Fibroblast of lung (primary cell): ENCODE data around the gene MYO1D.
"Not testable (repeated sequence)": the region's sequence is repeated elsewhere in the genome, so short reads cannot be mapped to it uniquely, and the experiment has no call there.

Source experiments
- EZH2 ChIP-seq: IDR thresholded peaks from 2 replicates; pipeline ENCODE4 v1.5.1; 2012; ENCODE audit warnings: low read length, control low read depth, mild to moderate bottlenecking; ENCODE audit errors: missing control alignments
- TF ChIP-seq, protein P1 (sequence below), 2 donors: IDR thresholded peaks in 1 of 2; conservative IDR thresholded peaks in 1 of 2; 1 replicate in 1 of 2; 2 replicates in 1 of 2; pipeline ENCODE4 v1.5.1; 2011 to 2012; ENCODE audit warnings: low read length in 2 of 2, control low read depth in 1 of 2, inconsistent platforms in 1 of 2, low read depth in 1 of 2, mild to moderate bottlenecking in 1 of 2

DNA sequence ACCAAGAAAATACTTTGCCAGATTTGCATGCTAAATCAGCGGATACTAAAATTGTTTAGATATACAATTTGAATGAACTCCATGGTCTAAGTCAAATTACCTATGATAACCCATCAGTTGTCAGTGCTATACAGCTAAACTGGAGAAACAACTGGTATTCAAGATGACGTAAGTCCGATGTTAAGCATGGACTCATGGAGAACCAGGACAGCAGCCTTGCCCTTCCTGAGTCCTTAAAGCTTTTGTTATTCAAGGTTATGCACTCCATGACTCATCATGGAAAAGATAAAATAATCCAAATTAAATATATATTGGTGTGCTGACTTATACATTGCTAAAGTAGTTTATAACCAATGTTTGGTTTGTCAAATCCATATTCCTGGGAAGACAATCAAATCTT, 47.0 kb upstream of the MYO1D start:
- TF ChIP-seq EZH2 = not testable (repeated sequence)
- TF ChIP-seq, protein P1, sequence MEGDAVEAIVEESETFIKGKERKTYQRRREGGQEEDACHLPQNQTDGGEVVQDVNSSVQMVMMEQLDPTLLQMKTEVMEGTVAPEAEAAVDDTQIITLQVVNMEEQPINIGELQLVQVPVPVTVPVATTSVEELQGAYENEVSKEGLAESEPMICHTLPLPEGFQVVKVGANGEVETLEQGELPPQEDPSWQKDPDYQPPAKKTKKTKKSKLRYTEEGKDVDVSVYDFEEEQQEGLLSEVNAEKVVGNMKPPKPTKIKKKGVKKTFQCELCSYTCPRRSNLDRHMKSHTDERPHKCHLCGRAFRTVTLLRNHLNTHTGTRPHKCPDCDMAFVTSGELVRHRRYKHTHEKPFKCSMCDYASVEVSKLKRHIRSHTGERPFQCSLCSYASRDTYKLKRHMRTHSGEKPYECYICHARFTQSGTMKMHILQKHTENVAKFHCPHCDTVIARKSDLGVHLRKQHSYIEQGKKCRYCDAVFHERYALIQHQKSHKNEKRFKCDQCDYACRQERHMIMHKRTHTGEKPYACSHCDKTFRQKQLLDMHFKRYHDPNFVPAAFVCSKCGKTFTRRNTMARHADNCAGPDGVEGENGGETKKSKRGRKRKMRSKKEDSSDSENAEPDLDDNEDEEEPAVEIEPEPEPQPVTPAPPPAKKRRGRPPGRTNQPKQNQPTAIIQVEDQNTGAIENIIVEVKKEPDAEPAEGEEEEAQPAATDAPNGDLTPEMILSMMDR (conservative IDR thresholded peaks at IDR 0.05 in 1 of 2, IDR thresholded peaks at IDR 0.05 in 1 of 2; ENCODE audit: low read depth in 1 of 2, low read length in 2 of 2) = not testable (repeated sequence)
